ENCODE measurements around the gene SMARCC1. TPM values are rescaled to one million over a fixed set of nuclear protein-coding genes. Genes with fewer than 3 reads are reported as not detected.

SMARCC1 gene
- total RNA-seq, 2 donors from 2014 or later, result 25.9 to 34.3 TPM

- intact Hi-C loops (cut with DNase I), result no loop called here
- Histone ChIP-seq H3K9me3 (no peaks in the 10 kb centered on the region), H3K27ac (no peak overlapping the region), H3K27me3 (no peaks in the 10 kb centered on the region), H3K36me3 (replicated peaks in 1 of 2; ENCODE audit: insufficient read depth in 1 of 2, low read depth in 2 of 2) (no peaks in the 10 kb centered on the region), H3K4me3 (no peak overlapping the region), H3K4me1 (no peaks in the 10 kb centered on the region)
- DNase-seq, result no peak
- WGBS, 2 donors, result 77 to 82% methylated on average over 17 to 19 of the region's 19 CpGs
- TF ChIP-seq CTCF (IDR thresholded peaks at IDR 0.05) (no peak), POLR2A (IDR thresholded peaks at IDR 0.05) (no peak)
- no peak for ATAC-seq
Observed at GRCh38 chr3:47565734-47566550, 215.8 kb downstream of the SMARCC1 start.

DNA sequence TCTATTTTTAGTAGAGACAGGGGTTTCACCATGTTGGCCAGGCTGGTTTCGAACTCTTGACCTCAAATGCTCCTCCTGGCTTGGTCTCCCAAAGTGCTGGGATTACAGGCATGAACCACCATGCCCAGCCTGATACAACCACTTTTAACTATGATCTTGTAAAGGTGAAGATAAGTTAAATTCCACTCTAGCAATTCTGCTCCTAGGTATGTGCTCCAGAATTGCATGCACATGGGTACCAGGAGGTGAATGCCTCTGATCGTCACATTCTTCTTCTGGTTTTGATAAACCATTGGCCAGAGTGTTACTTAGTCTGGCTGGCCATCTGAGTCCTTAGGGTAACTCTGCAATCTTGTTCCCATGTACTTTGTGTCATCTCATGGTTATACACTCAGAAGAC is 225.3 kb downstream of the SMARCC1 start:
- TF ChIP-seq CTCF (IDR thresholded peaks at IDR 0.05), result no peak
- no peak for TF ChIP-seq POLR2A (IDR thresholded peaks at IDR 0.05)
- 94% methylated on average over 2 of the region's 2 CpGs for WGBS, 2 donors
- H3K4me3 ChIP-seq, result no peak overlapping the region
- no peaks in the 10 kb centered on the region for H3K9me3 ChIP-seq
- H3K4me1 ChIP-seq, result no peaks in the 10 kb centered on the region
- intact Hi-C loops (cut with DNase I), result no loop called here
- H3K36me3 ChIP-seq (replicated peaks in 1 of 2; ENCODE audit: insufficient read depth in 1 of 2, low read depth in 2 of 2), result no peaks in the 10 kb centered on the region
- DNase-seq, result no peak
- no peak overlapping the region for H3K27ac ChIP-seq
- no peaks in the 10 kb centered on the region for H3K27me3 ChIP-seq
- ATAC-seq, result no peak

DNA sequence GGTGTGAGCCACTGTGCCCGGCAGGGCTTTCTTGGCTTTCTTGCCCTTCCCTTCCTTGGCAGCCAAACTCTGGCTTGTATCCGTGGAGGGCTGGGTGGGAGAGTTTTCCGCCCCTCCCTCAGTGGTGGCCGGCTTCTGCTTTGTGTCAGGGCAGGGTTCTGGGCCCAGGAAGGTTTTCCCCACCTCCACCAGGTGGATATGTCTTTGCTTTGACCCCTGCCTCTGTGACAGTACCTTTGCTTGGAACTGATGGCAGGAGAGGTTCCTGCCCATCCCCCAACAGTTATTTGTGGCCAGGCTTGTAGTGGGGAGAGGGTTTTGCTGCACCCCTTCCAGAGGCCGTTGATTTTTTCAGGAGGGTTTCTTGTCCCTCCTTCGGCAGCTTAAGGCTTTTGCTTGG is 227.4 kb downstream of the SMARCC1 start:
- no peak for ATAC-seq
- DNase-seq, result no peak
- H3K9me3 ChIP-seq, result no peaks in the 10 kb centered on the region
- 76 to 87% methylated on average over 5 of the region's 6 CpGs for WGBS, 2 donors
- H3K27me3 ChIP-seq, result no peaks in the 10 kb centered on the region
- H3K36me3 ChIP-seq (replicated peaks in 1 of 2; ENCODE audit: insufficient read depth in 1 of 2, low read depth in 2 of 2), result no peaks in the 10 kb centered on the region
- no peak overlapping the region for H3K4me3 ChIP-seq
- H3K27ac ChIP-seq, result no peak overlapping the region
- TF ChIP-seq POLR2A (IDR thresholded peaks at IDR 0.05) (no peak), CTCF (IDR thresholded peaks at IDR 0.05) (no peak)
- H3K4me1 ChIP-seq, result no peaks in the 10 kb centered on the region
- intact Hi-C loops (cut with DNase I), result no loop called here

GRCh38 chr3:47553407-47553806 is 228.3 kb downstream of the SMARCC1 start:
- Histone ChIP-seq H3K27me3 (no peaks in the 10 kb centered on the region), H3K27ac (no peak overlapping the region), H3K4me3 (no peak overlapping the region), H3K4me1 (no peaks in the 10 kb centered on the region), H3K9me3 (no peaks in the 10 kb centered on the region), H3K36me3 (replicated peaks in 1 of 2; ENCODE audit: insufficient read depth in 1 of 2, low read depth in 2 of 2) (no peaks in the 10 kb centered on the region)
- 73 to 86% methylated on average over 7 of the region's 7 CpGs for WGBS, 2 donors
- intact Hi-C loops (cut with DNase I), result no loop called here
- no peak for ATAC-seq
- no peak for DNase-seq
- TF ChIP-seq CTCF (IDR thresholded peaks at IDR 0.05) (no peak), POLR2A (IDR thresholded peaks at IDR 0.05) (no peak)
